Neural progenitor cell (in vitro differentiated cells): ENCODE measurements around the gene CYTH3. TPM values are rescaled to one million over a fixed set of nuclear protein-coding genes. Genes with fewer than 3 reads are reported as not detected.

ENCODE experiments used
- DNase-seq: peaks from one replicate; pipeline ENCODE4 v3.0.0-alpha.2; 2016; ENCODE audit warnings: low spot score
- H2AFZ ChIP-seq: fragments of 200-600 bp; sonication (generic); replicated peaks from 2 replicates; pipeline ENCODE4 v1.6.1; 2016; ENCODE audit warnings: antibody characterized with exemption
- H3F3A ChIP-seq: fragments of 200-600 bp; sonication (generic); 2 replicates; pipeline ENCODE4 v1.6.1; 2016; ENCODE audit warnings: antibody characterized with exemption, low read depth
- H3K27ac ChIP-seq: fragments of 200-600 bp; sonication (generic); 2 replicates; pipeline ENCODE4 v1.5.1; 2016; ENCODE audit warnings: mild to moderate bottlenecking
- H3K27me3 ChIP-seq: fragments of 200-600 bp; sonication (generic); 2 replicates; pipeline ENCODE4 v1.6.1; 2016; ENCODE audit warnings: mild to moderate bottlenecking, moderate library complexity
- H3K36me3 ChIP-seq: fragments of 200-600 bp; sonication (generic); 2 replicates; pipeline ENCODE4 v1.5.1; 2016
- H3K4me1 ChIP-seq: fragments of 200-600 bp; sonication (generic); 2 replicates; pipeline ENCODE4 v1.6.1; 2016; ENCODE audit warnings: mixed run types
- H3K4me2 ChIP-seq: fragments of 200-600 bp; sonication (generic); 2 replicates; pipeline ENCODE4 v1.6.1; 2016
- H3K4me3 ChIP-seq: fragments of 200-600 bp; sonication (generic); 2 replicates; pipeline ENCODE4 v1.5.1; 2016
- H3K79me2 ChIP-seq: fragments of 200-600 bp; sonication (generic); 2 replicates; pipeline ENCODE4 v1.6.1; 2016; ENCODE audit warnings: low read depth
- H3K9ac ChIP-seq: fragments of 200-600 bp; sonication (generic); 2 replicates; pipeline ENCODE4 v1.6.1; 2016
- H3K9me3 ChIP-seq: fragments of 200-600 bp; sonication (generic); 2 replicates; pipeline ENCODE4 v1.5.1; 2016; ENCODE audit warnings: low read depth
- H4K20me1 ChIP-seq: fragments of 200-600 bp; sonication (generic); 2 replicates; pipeline ENCODE4 v1.6.1; 2016; ENCODE audit warnings: low read depth
- H3K27ac Mint-ChIP-seq: 3 replicates; pipeline ENCODE4 v1.8.0; 2021; ENCODE audit warnings: mixed read lengths
- H3K27me3 Mint-ChIP-seq: 2 replicates; pipeline ENCODE4 v1.8.0; 2022; ENCODE audit warnings: low read depth, mild to moderate bottlenecking, inconsistent platforms, moderate library complexity, mixed read lengths; ENCODE audit not compliant: insufficient read depth
- H3K36me3 Mint-ChIP-seq: 3 replicates; pipeline ENCODE4 v1.8.0; 2021; ENCODE audit warnings: mixed read lengths
- H3K4me1 Mint-ChIP-seq: 3 replicates; pipeline ENCODE4 v1.8.0; 2021; ENCODE audit warnings: mixed read lengths
- H3K4me3 Mint-ChIP-seq: 3 replicates; pipeline ENCODE4 v1.8.0; 2021; ENCODE audit warnings: mild to moderate bottlenecking, moderate library complexity, mixed read lengths
- H3K9me3 Mint-ChIP-seq: 3 replicates; pipeline ENCODE4 v1.8.0; 2020; ENCODE audit warnings: mixed read lengths
- EZH2 ChIP-seq: fragments of 200-600 bp; sonication (generic); IDR thresholded peaks from 2 replicates; pipeline ENCODE4 v1.6.1; 2017; ENCODE audit warnings: antibody characterized with exemption, mild to moderate bottlenecking, moderate library complexity
- EZH2phosphoT487 ChIP-seq: fragments of 200-600 bp; sonication (generic); IDR thresholded peaks from 2 replicates; pipeline ENCODE4 v1.6.1; 2017; ENCODE audit warnings: antibody characterized with exemption
- total RNA-seq: library from RNA; depleted of rRNA; stranded (reverse); fragments of >200 nt; gene quantifications from 2 replicates; pipeline ENCODE4 v1.2.3, GENCODE V29; 2015; ENCODE audit warnings: low replicate concordance
- TF ChIP-seq, protein P1 (sequence below): fragments of 200-600 bp; sonication (generic); IDR thresholded peaks from 2 replicates; pipeline ENCODE4 v1.5.1; 2017; ENCODE audit warnings: antibody characterized with exemption, mild to moderate bottlenecking

The CYTH3 gene
- total RNA-seq, 1 donor from 2014 or later: 10.9 TPM

DNA sequence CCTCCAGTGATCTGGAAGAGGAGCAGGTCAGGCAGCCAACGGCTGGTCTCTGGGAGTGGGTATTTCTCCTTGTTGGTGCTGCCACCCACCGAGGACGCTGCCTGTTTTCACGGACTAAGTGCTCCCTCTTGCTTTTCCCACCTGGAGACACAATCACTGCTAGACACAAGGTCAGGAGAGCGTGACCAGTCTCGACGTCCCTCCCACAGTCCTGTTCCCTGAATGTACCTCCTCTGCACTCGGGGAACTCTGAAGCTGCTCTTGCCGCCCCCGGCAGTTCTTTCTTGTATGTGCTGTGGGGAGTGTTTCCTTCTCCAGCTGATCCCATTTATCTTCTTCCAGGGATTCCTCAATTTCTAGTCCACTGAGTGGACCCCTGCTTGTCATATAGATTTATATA, 89.4 kb downstream of the CYTH3 start:
- Mint-ChIP-seq H3K4me3 (no peak overlapping the region), H3K36me3 (peaks cover 31% of the 10 kb centered on the region), H3K27ac (no peak overlapping the region), H3K9me3 (no peaks in the 10 kb centered on the region), H3K4me1 (peaks cover 26% of the 10 kb centered on the region), H3K27me3 (peaks cover 4% of the 10 kb centered on the region)
- Histone ChIP-seq H2AFZ (no peak overlapping the region), H4K20me1 (no peaks in the 10 kb centered on the region), H3K4me1 (no peaks in the 10 kb centered on the region), H3K9me3 (no peaks in the 10 kb centered on the region), H3K36me3 (no peaks in the 10 kb centered on the region), H3K9ac (no peak overlapping the region), H3K27ac (no peak overlapping the region), H3F3A (no peaks in the 10 kb centered on the region), H3K4me3 (no peak overlapping the region), H3K27me3 (no peaks in the 10 kb centered on the region), H3K4me2 (no peak overlapping the region), H3K79me2 (no peaks in the 10 kb centered on the region)
- TF ChIP-seq EZH2phosphoT487: no peak
- TF ChIP-seq, protein P1, sequence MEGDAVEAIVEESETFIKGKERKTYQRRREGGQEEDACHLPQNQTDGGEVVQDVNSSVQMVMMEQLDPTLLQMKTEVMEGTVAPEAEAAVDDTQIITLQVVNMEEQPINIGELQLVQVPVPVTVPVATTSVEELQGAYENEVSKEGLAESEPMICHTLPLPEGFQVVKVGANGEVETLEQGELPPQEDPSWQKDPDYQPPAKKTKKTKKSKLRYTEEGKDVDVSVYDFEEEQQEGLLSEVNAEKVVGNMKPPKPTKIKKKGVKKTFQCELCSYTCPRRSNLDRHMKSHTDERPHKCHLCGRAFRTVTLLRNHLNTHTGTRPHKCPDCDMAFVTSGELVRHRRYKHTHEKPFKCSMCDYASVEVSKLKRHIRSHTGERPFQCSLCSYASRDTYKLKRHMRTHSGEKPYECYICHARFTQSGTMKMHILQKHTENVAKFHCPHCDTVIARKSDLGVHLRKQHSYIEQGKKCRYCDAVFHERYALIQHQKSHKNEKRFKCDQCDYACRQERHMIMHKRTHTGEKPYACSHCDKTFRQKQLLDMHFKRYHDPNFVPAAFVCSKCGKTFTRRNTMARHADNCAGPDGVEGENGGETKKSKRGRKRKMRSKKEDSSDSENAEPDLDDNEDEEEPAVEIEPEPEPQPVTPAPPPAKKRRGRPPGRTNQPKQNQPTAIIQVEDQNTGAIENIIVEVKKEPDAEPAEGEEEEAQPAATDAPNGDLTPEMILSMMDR: no peak
- no peak for TF ChIP-seq EZH2
- no peak for DNase-seq

DNA sequence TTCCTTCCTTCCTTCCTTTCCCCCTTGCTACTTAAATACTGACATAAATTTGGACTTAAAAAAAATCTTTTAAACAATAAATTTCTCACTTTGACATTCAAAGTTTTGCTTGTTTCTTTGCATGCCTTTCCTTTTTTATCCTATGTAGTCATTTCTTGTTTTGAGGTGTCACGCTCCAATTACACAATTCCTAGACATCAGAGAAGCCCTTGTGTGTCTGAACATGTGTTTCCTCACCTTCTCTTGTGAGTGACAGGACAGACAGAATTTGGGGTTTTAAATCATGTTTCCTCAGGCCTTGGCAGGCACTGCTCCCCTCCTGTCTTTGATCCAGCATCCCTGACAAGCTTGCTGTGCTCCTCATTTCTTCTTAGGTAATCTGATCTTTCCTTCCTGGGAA, 91.3 kb downstream of the CYTH3 start:
- no peak overlapping the region for H3K4me3 Mint-ChIP-seq
- Histone ChIP-seq H3K27ac (no peak overlapping the region), H3K4me3 (no peak overlapping the region), H3F3A (no peaks in the 10 kb centered on the region), H3K36me3 (no peaks in the 10 kb centered on the region), H3K79me2 (no peaks in the 10 kb centered on the region), H3K4me2 (no peak overlapping the region), H3K9me3 (no peaks in the 10 kb centered on the region), H3K9ac (no peak overlapping the region), H2AFZ (no peak overlapping the region), H4K20me1 (no peaks in the 10 kb centered on the region), H3K4me1 (no peaks in the 10 kb centered on the region), H3K27me3 (no peaks in the 10 kb centered on the region)
- H3K27ac Mint-ChIP-seq: no peak overlapping the region
- peaks cover 15% of the 10 kb centered on the region for H3K4me1 Mint-ChIP-seq
- peaks cover 4% of the 10 kb centered on the region for H3K27me3 Mint-ChIP-seq
- no peak for DNase-seq
- H3K36me3 Mint-ChIP-seq: peaks cover 19% of the 10 kb centered on the region
- no peak for TF ChIP-seq EZH2phosphoT487
- no peak for TF ChIP-seq EZH2
- TF ChIP-seq, protein P1: no peak
- H3K9me3 Mint-ChIP-seq: no peaks in the 10 kb centered on the region

DNA sequence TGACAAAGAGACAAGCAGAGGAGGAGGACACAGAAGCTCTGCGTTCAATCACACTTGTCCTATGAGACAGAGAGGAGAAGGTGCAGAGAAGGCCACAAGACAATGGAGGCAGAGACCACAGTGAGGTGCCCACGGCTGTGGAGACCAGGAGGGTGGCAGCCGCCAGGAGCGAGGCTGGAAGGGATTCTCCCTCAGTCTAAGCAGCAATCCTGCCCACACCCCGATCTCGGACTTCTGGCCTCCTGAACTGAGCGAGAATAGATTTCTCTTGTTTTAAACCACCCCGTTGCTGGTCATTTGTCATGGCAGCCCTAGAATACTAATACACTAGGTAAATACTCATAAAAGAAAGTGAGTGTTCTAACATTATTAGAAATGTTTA, 92.1 kb downstream of the CYTH3 start:
- no peaks in the 10 kb centered on the region for H3K4me1 ChIP-seq
- H3K9ac ChIP-seq: no peak overlapping the region
- no peaks in the 10 kb centered on the region for H3K27me3 ChIP-seq
- Mint-ChIP-seq H3K27me3 (peaks cover 4% of the 10 kb centered on the region), H3K9me3 (no peaks in the 10 kb centered on the region), H3K4me3 (no peak overlapping the region), H3K4me1 (peaks cover 15% of the 10 kb centered on the region), H3K36me3 (peaks cover 17% of the 10 kb centered on the region), H3K27ac (no peak overlapping the region)
- H3K4me3 ChIP-seq: no peak overlapping the region
- no peaks in the 10 kb centered on the region for H3K79me2 ChIP-seq
- TF ChIP-seq, protein P1: no peak
- TF ChIP-seq EZH2: no peak
- no peak overlapping the region for H2AFZ ChIP-seq
- DNase-seq: no peak
- no peak overlapping the region for H3K27ac ChIP-seq
- H3K4me2 ChIP-seq: no peak overlapping the region
- H4K20me1 ChIP-seq: no peaks in the 10 kb centered on the region
- H3K9me3 ChIP-seq: no peaks in the 10 kb centered on the region
- no peaks in the 10 kb centered on the region for H3F3A ChIP-seq
- H3K36me3 ChIP-seq: no peaks in the 10 kb centered on the region
